Liver (tissue), 9 donors: Measurements from ENCODE around the gene QRICH1. TPM values are rescaled to one million over a fixed set of nuclear protein-coding genes. Genes with fewer than 3 reads are reported as not detected.
A peak's percentile ranks its signal among the peaks of the same experiment; 100 is the strongest.

Source experiments
- DNase-seq: peaks from one replicate; pipeline ENCODE4 v3.0.0-alpha.2; 2017; ENCODE audit warnings: low spot score
- H3K27ac ChIP-seq, 2 donors: one replicate each; pipeline ENCODE4 v1.7.0; 2013; ENCODE audit warnings: inconsistent platforms in 2 of 2, low read length in 2 of 2, control low read depth in 1 of 2, low read depth in 1 of 2, mild to moderate bottlenecking in 1 of 2
- H3K27me3 ChIP-seq, 4 donors: one replicate each; pipeline versions ENCODE4 v1.6.1 to v1.7.0; 2013; ENCODE audit warnings: low read length in 3 of 4, inconsistent platforms in 1 of 4, mild to moderate bottlenecking in 1 of 4, moderate library complexity in 1 of 4; ENCODE audit not compliant: control insufficient read depth in 4 of 4, insufficient read depth in 4 of 4
- H3K36me3 ChIP-seq, 4 donors: one replicate each; pipeline versions ENCODE4 v1.6.1 to v1.7.0; 2013; ENCODE audit warnings: low read length in 3 of 4, mild to moderate bottlenecking in 3 of 4, low read depth in 1 of 4, moderate library complexity in 1 of 4; ENCODE audit not compliant: control insufficient read depth in 4 of 4, insufficient read depth in 3 of 4
- H3K4me1 ChIP-seq, 4 donors: one replicate each; pipeline versions ENCODE4 v1.6.1 to v1.7.0; 2013; ENCODE audit warnings: low read length in 3 of 4, mild to moderate bottlenecking in 3 of 4, moderate library complexity in 1 of 4; ENCODE audit not compliant: control insufficient read depth in 4 of 4, insufficient read depth in 4 of 4
- H3K4me3 ChIP-seq, 3 donors: one replicate each; pipeline versions ENCODE4 v1.6.1 to v1.7.0; 2013; ENCODE audit warnings: low read length in 3 of 3, control low read depth in 1 of 3, low read depth in 1 of 3, mild to moderate bottlenecking in 1 of 3
- H3K9ac ChIP-seq, 2 donors: one replicate each; pipeline ENCODE4 v1.7.0; 2013; ENCODE audit warnings: low read length in 2 of 2, mild to moderate bottlenecking in 2 of 2, moderate library complexity in 2 of 2, control low read depth in 1 of 2, low read depth in 1 of 2
- H3K9me3 ChIP-seq, 4 donors: one replicate each; pipeline versions ENCODE4 v1.6.1 to v1.7.0; 2013; ENCODE audit warnings: low read length in 3 of 4; ENCODE audit not compliant: control insufficient read depth in 4 of 4
- ATF3 ChIP-seq: IDR thresholded peaks from 2 replicates; pipeline ENCODE4 v1.6.1; 2016; ENCODE audit warnings: antibody characterized with exemption
- CTCF ChIP-seq: fragments of 150-350 bp; IDR thresholded peaks from 2 replicates; pipeline ENCODE4 v1.5.1; 2017; ENCODE audit warnings: improper control_type of control experiment, low read depth, low read length; ENCODE audit not compliant: missing input control
- EGR1 ChIP-seq, 2 donors: IDR thresholded peaks; 2 replicates each; pipeline ENCODE4 v1.6.1; 2016 to 2018; ENCODE audit warnings: antibody characterized with exemption in 2 of 2, low read depth in 2 of 2
- FOXA1 ChIP-seq: IDR thresholded peaks from 2 replicates; pipeline ENCODE4 v1.6.1; 2016; ENCODE audit warnings: antibody characterized with exemption
- FOXA2 ChIP-seq: IDR thresholded peaks from 2 replicates; pipeline ENCODE4 v1.6.1; 2016; ENCODE audit warnings: antibody characterized with exemption
- GABPA ChIP-seq, 2 donors: IDR thresholded peaks in 1 of 2; conservative IDR thresholded peaks in 1 of 2; 2 replicates each; pipeline ENCODE4 v1.6.1; 2016; ENCODE audit warnings: antibody characterized with exemption in 2 of 2, mild to moderate bottlenecking in 1 of 2, moderate library complexity in 1 of 2
- HNF4A ChIP-seq, 2 donors: conservative IDR thresholded peaks; 2 replicates each; pipeline ENCODE4 v1.6.1; 2016; ENCODE audit warnings: antibody characterized with exemption in 2 of 2, mild to moderate bottlenecking in 2 of 2
- HNF4G ChIP-seq: IDR thresholded peaks from 2 replicates; pipeline ENCODE4 v1.6.1; 2016; ENCODE audit warnings: antibody characterized with exemption
- JUND ChIP-seq, 2 donors: IDR thresholded peaks; 2 replicates each; pipeline ENCODE4 v1.6.1; 2016; ENCODE audit warnings: antibody characterized with exemption in 2 of 2
- MAX ChIP-seq: IDR thresholded peaks from 2 replicates; pipeline ENCODE4 v1.6.1; 2016; ENCODE audit warnings: antibody characterized with exemption
- RAD21 ChIP-seq, 2 donors: IDR thresholded peaks; 2 replicates each; pipeline ENCODE4 v1.6.1; 2016; ENCODE audit warnings: antibody characterized with exemption in 2 of 2, mild to moderate bottlenecking in 2 of 2
- RXRA ChIP-seq, 2 donors: IDR thresholded peaks; 2 replicates each; pipeline ENCODE4 v1.6.1; 2017 to 2018; ENCODE audit warnings: antibody characterized with exemption in 2 of 2, mild to moderate bottlenecking in 1 of 2
- SP1 ChIP-seq: IDR thresholded peaks from 2 replicates; pipeline ENCODE4 v1.6.1; 2018; ENCODE audit warnings: antibody characterized with exemption, mild to moderate bottlenecking
- TAF1 ChIP-seq: conservative IDR thresholded peaks from 2 replicates; pipeline ENCODE4 v1.6.1; 2016; ENCODE audit warnings: antibody characterized with exemption, mild to moderate bottlenecking
- YY1 ChIP-seq: IDR thresholded peaks from 2 replicates; pipeline ENCODE4 v1.6.1; 2016; ENCODE audit warnings: antibody characterized with exemption, mild to moderate bottlenecking
- ZBTB33 ChIP-seq: IDR thresholded peaks from 2 replicates; pipeline ENCODE4 v1.6.1; 2016; ENCODE audit warnings: antibody characterized with exemption
- WGBS: extraction: QIAGEN DNeasy Blood & Tissue Kit; methylation state at CpG from one replicate; pipeline ENCODE4 v1.1.7; 2013; 5-methylcytosine and 5-hydroxymethylcytosine counted together
- polyA plus RNA-seq, 2 donors: library from polyadenylated mRNA; stranded (reverse) in 1 of 2; unstranded in 1 of 2; fragments of 200-250 nt in 1 of 2; fragments of >200 nt in 1 of 2; fragmentation: Nextera tagmentation in 1 of 2; extraction: Ambion mirVana in 1 of 2; gene quantifications; one replicate each; pipeline versions ENCODE4 v1.2.1 to v1.2.3, GENCODE V29; 2013 to 2015
- total RNA-seq, 2 donors: library from RNA; depleted of rRNA; stranded (reverse); fragments of >200 nt; gene quantifications; one replicate each; pipeline ENCODE4 v1.2.3, GENCODE V29; 2014
- donor health status: healthy.
- donor health status: healthy.
- donor health status: healthy.
- donor health status: healthy.
- donor health status: healthy.

Gene QRICH1
- total and polyA plus RNA-seq, 4 donors = 17.3 to 35.1 (median 25.7) TPM

- Histone ChIP-seq H3K4me1 (no peaks in the 10 kb centered on the region), H3K4me3 (no peak overlapping the region), H3K36me3 (peaks cover 9 to 38% (median 32%) of the 10 kb centered on the region in 4 donors), H3K9me3 (no peaks in the 10 kb centered on the region), H3K27ac (no peak overlapping the region), H3K9ac (no peak overlapping the region), H3K27me3 (no peaks in the 10 kb centered on the region)
- 90% methylated on average over 2 of the region's 2 CpGs for WGBS
- no peak for DNase-seq
- TF ChIP-seq RAD21 (IDR thresholded peaks at IDR 0.05) = no peak
- TF ChIP-seq YY1 = no peak
- TF ChIP-seq ATF3 = no peak
- TF ChIP-seq SP1 = no peak
- no peak for TF ChIP-seq TAF1
- no peak for TF ChIP-seq ZBTB33
- no peak for TF ChIP-seq JUND (IDR thresholded peaks at IDR 0.05)
Measured at GRCh38 chr3:49034650-49035049, 59.2 kb downstream of the QRICH1 start.

GRCh38 chr3:49032646-49033304 lies 61.1 kb downstream of the QRICH1 start:
- Histone ChIP-seq H3K9me3 (no peaks in the 10 kb centered on the region), H3K9ac (no peak overlapping the region), H3K27me3 (no peaks in the 10 kb centered on the region), H3K36me3 (peaks cover 7 to 38% (median 32%) of the 10 kb centered on the region in 4 donors), H3K4me1 (peaks cover 0 to 16% (median 10%) of the 10 kb centered on the region in 4 donors), H3K4me3 (no peak overlapping the region), H3K27ac (no peak overlapping the region)
- DNase-seq = no peak
- WGBS = 96% methylated on average over 6 of the region's 6 CpGs
- TF ChIP-seq FOXA2 (no peak), CTCF (no peak), GABPA (IDR thresholded peaks at IDR 0.05 in 1 of 2, conservative IDR thresholded peaks at IDR 0.05 in 1 of 2) (no peak), FOXA1 (no peak), RXRA (IDR thresholded peaks at IDR 0.05) (no peak), JUND (IDR thresholded peaks at IDR 0.05) (no peak)

- Histone ChIP-seq H3K4me1 (peaks cover 0 to 16% (median 12%) of the 10 kb centered on the region in 4 donors), H3K36me3 (peaks cover 3 to 50% (median 36%) of the 10 kb centered on the region in 4 donors), H3K9ac (no peak overlapping the region), H3K27ac (no peak overlapping the region), H3K9me3 (no peaks in the 10 kb centered on the region), H3K4me3 (no peak overlapping the region), H3K27me3 (no peaks in the 10 kb centered on the region)
- TF ChIP-seq HNF4G = no peak
- TF ChIP-seq ATF3 = no peak
- TF ChIP-seq RXRA (IDR thresholded peaks at IDR 0.05) = no peak
- no peak for TF ChIP-seq CTCF
- TF ChIP-seq FOXA1 = no peak
- no peak for TF ChIP-seq SP1
- no peak for TF ChIP-seq YY1
- TF ChIP-seq EGR1 (IDR thresholded peaks at IDR 0.05; ENCODE audit: low read depth in 2 of 2) = no peak
- TF ChIP-seq TAF1 = no peak
- no peak for TF ChIP-seq FOXA2
- TF ChIP-seq HNF4A (conservative IDR thresholded peaks at IDR 0.05) = no peak
- no peak for TF ChIP-seq MAX
- 95% methylated on average over 6 of the region's 6 CpGs for WGBS
- peak; percentile 65 for DNase-seq
Measured at GRCh38 chr3:49030321-49030720, 63.5 kb downstream of the QRICH1 start.
